SK-N-MC (cell line): ENCODE measurements around the gene PRKCZ.
A peak's percentile ranks its signal among the peaks of the same experiment; 100 is the strongest.

Experiments
- DNase-seq: peaks from one replicate; pipeline ENCODE4 v3.0.0-alpha.2; 2011; ENCODE audit warnings: low read depth, low spot score
- H3K27ac ChIP-seq: fragments of 200-600 bp; sonication (generic); 2 replicates; pipeline ENCODE4 v1.5.1; 2016; ENCODE audit warnings: mixed run types
- H3K36me3 ChIP-seq: fragments of 200-600 bp; sonication (generic); 2 replicates; pipeline ENCODE4 v1.6.1; 2017; ENCODE audit warnings: antibody characterized with exemption, low read length, mixed read lengths; ENCODE audit not compliant: insufficient read depth
- H3K4me3 ChIP-seq: fragments of 200-600 bp; sonication (generic); 2 replicates; pipeline ENCODE4 v1.5.1; 2016
- H3K9ac ChIP-seq: fragments of 200-600 bp; sonication (generic); 2 replicates; pipeline ENCODE4 v1.8.0; 2017; ENCODE audit warnings: mixed run types, mixed read lengths; ENCODE audit not compliant: insufficient read length
- H3K9me3 ChIP-seq: fragments of 200-600 bp; sonication (generic); 2 replicates; pipeline ENCODE4 v1.6.1; 2017; ENCODE audit warnings: low read depth, mild to moderate bottlenecking, antibody characterized with exemption, low read length, moderate library complexity, mixed read lengths
- EZH2 ChIP-seq: fragments of 200-600 bp; sonication (generic); IDR thresholded peaks from one replicate; pipeline ENCODE4 v1.6.1; 2017; ENCODE audit warnings: antibody characterized with exemption
- FOXP2 ChIP-seq: optimal IDR thresholded peaks from 2 replicates; pipeline ENCODE3; 2011; ENCODE audit warnings: mild to moderate bottlenecking, moderate library complexity; ENCODE audit not compliant: insufficient read depth; ENCODE audit errors: extremely low read length, control extremely low read depth
- POLR2AphosphoS5 ChIP-seq: IDR thresholded peaks from 2 replicates; pipeline ENCODE4 v1.6.1; 2012; ENCODE audit warnings: mild to moderate bottlenecking, low read depth, low read length, borderline replicate concordance

Gene PRKCZ

DNA sequence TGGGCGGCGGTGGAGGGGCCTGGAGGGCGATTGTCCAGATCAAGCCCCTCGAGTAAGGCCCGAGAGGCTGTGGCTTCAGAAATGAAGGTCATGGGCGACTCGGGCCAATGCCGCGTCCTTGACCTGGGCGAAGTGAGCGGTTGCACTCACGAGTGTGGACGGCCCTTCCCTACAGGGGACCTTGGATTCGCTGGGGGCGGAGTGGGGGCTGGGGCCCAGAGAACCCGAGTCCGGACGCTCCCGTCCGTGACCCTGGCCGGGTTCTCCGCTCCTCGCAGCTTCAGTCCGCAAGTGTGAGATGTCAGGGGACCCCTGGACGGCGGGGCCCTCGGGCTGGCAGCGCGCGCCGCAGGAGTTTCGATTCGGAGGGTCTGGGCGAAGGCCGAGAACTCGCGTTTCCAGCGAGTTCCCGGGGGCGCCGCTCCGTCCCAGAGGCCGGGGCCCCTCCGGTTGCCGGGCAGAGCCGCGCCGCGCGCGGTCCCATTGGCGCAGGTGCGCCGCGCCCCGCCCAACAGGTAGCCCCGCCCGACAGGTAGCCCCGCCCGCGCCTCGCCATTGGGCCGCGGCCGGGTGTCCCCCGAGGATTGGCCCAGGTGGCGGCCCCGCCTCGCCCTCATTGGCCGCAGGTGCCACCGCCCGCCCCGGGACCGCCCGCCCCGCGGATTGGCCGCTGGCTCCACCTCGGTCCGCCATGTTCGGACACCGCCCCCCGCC is at the start of gene PRKCZ:
PRKCZ (plus strand) TSS at position 694 of the 714 bp plus-strand sequence. CDS start 220 bp downstream, outside the sequence.
- Histone ChIP-seq H3K27ac (no peak within 1 kb of the TSS), H3K36me3 (no peaks in the 10 kb centered on the region), H3K9me3 (no peaks in the 10 kb centered on the region), H3K9ac (no peak within 1 kb of the TSS), H3K4me3 (peak within 1 kb of the TSS; percentile 72)
- TF ChIP-seq POLR2AphosphoS5 (no peak), FOXP2 (no peak), EZH2 (no peak)
- no peak for DNase-seq

DNA sequence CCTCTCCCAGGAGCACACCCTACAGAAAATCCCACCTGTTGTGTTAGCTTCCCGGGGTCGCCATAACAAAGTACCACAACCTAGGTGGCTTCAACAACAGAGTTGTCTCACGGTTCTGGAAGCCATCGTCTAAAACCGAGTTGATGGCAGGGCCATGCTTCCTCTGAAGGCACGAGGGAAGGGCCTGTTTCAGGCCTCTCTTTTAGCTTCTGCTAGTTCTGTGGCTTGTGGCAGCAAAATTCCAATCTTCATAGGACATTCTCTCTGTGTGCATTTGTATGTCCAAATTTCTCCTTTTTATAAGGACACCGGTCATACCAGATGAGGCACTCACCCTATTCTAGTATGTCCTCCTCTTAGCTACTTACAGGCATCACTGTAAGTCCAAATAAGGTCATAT is 49.8 kb upstream of the PRKCZ start:
- Histone ChIP-seq H3K27ac (no peak overlapping the region), H3K9ac (no peak overlapping the region), H3K36me3 (no peaks in the 10 kb centered on the region), H3K4me3 (no peak overlapping the region), H3K9me3 (no peaks in the 10 kb centered on the region)
- DNase-seq = no peak
- no peak for TF ChIP-seq FOXP2

DNA sequence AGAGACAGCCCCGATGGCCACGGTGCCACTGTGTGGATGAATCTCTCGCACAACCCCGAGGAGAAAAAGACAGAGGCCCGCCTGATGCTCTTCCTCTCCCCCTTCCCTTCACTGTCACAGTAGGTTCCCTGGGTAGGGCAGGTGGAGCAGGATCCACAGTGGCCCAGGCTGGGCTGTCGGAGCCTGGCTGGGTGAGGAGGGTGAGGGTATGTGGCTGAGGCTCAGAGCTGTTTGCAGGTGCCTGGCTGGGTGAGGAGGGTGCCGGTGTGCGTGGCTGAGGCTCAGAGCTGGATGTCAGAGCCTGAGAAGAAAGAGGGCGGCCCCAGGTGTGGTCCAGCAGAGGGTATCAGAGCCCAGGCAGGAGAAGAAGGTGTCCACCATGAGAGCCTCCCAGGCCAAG is 49.4 kb upstream of the PRKCZ start:
- H3K9me3 ChIP-seq = no peaks in the 10 kb centered on the region
- H3K9ac ChIP-seq = no peak overlapping the region
- H3K4me3 ChIP-seq = no peak overlapping the region
- no peaks in the 10 kb centered on the region for H3K36me3 ChIP-seq
- TF ChIP-seq FOXP2 (no peak), EZH2 (no peak), POLR2AphosphoS5 (no peak)
- no peak overlapping the region for H3K27ac ChIP-seq
- no peak for DNase-seq

DNA sequence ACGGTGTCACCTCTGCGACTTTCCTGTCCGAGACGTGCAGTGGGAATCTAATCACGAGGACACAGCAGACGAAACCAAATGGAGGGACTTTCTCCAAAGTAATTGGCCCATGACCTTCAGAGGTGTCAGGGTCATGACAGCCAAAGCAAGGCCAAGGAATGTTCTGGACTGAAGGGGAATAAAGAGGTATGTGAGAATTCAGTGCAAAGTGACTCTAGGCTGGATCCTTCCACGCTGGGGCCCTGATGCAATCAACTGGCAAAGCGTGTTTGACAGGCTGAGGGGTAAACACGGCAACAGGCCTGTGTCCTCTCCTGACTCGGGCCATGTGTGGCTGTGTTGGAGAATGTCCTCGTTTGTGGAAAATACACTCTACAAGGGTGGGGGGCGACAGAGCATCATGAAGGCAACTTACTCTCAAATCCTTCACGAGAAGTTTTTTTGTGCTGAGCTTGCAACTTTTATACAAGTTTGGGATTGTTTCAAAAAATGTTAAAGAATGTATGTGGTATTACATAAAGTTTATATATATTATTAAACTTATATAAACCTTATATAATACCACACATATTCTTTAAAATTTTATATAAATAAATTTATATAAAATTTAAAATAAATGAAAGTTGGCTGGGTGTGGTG is 48.3 kb upstream of the PRKCZ start:
- Histone ChIP-seq H3K9ac (no peak overlapping the region), H3K27ac (no peak overlapping the region), H3K9me3 (no peaks in the 10 kb centered on the region), H3K4me3 (no peak overlapping the region), H3K36me3 (no peaks in the 10 kb centered on the region)
- no peak for DNase-seq
- TF ChIP-seq EZH2 (no peak), POLR2AphosphoS5 (no peak), FOXP2 (no peak)

DNA sequence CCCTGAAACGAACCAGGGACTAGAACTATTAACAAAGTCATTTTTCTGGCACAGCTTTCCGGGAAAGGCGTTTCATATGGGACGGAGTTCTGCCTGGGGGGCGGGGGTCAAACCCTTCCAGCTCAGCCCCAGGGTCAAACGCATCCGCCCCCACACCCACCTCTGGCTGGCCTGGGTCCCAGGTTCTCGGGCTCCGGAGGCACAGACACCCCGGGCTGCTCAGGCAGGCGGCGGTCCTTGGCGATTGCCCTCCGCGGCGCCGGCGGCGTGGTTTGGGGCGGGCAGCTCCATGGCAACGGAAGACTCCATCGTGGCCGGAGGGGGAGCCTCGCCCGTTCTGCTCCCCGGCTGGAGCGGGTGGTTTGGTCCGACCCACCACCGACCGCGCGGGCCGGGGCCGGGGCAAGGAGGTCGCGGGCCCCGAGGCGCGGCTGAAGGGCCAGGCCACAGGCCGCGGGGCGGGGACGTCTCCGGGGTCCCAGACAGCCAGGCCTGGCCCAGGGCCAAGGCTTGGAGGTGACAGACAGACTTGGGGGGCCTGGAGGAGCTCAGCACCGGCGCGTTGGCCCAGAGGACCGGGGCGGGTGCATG is 46.6 kb upstream of the PRKCZ start, which contains the start of gene CFAP74:
CFAP74 (minus strand) TSS at position 246 of the 591 bp plus-strand sequence. CDS start 12,830 bp downstream, outside the sequence.
- DNase-seq = no peak
- Histone ChIP-seq H3K36me3 (no peaks in the 10 kb centered on the region), H3K9ac (no peak within 1 kb of the TSS), H3K9me3 (no peaks in the 10 kb centered on the region), H3K27ac (no peak within 1 kb of the TSS), H3K4me3 (no peak within 1 kb of the TSS)
- TF ChIP-seq EZH2 (no peak), POLR2AphosphoS5 (no peak), FOXP2 (no peak)

DNA sequence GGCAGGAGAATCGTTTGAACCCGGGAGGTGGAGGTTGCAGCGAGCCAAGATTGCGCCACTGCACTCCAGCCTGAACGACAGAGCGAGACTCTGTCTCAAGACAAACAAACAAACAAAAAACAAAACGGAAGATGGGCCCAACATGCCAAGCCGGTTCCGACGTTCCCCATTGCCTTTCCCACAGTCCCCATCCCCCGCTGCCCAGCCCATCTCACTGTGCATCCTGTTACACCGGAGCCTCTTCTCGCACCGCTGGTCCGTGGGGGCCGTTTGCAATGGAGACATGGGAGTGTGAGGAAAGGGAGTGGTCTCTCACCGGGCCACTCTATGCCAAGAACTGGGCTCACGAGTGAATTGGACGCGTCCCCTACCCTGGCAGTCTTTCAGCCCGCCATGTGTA is 45.4 kb upstream of the PRKCZ start:
- DNase-seq = no peak
- no peaks in the 10 kb centered on the region for H3K9me3 ChIP-seq
- no peaks in the 10 kb centered on the region for H3K36me3 ChIP-seq
- no peak for TF ChIP-seq POLR2AphosphoS5
- TF ChIP-seq FOXP2 = no peak
- no peak for TF ChIP-seq EZH2
- H3K27ac ChIP-seq = no peak overlapping the region
- H3K9ac ChIP-seq = no peak overlapping the region
- H3K4me3 ChIP-seq = no peak overlapping the region

DNA sequence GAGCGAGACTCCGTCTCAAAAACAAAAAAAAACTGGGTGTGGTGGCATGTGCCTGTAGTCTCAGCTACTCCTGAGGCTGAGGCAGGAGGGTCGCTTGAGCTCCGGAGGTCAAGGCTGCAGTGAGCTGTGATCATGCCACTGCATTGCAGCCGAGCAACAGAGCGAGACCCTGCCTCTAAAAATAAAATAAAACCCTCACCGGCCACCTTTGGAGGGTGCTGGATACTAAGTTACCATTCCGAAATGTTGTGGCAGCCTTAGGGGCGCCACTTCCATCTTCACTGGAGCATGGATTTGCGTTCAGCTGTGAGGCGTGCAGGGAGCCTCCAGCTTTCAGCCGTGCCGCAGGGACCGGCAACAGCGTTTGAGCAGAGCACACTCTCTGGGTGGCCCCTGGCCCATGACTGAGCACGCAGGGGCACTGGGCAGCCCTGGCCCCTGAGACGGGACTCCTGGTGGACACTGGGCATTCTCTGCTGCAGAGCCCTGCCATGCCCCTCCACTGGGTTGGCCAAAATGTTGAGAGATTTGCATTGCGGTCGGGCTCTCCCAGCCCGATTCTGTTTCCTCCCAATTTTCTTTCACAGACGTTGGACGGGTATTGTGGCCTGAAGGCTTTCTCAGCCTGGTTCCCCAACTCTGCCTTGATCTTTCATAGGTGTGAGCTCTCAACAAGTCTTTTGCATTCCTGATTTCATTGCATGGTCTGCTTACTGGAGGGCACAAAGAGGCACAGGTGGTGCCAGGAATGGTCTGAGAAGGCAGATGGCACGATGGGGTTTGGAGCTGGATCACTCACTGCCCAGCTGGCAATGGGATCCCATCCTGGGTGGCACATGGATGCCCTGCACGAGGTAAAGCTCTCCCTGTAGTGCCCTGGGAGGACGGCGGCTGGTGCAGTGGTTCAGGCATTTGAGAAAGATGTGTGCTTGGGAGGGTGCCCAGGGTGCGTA is 40.8 kb upstream of the PRKCZ start:
- no peak overlapping the region for H3K9ac ChIP-seq
- DNase-seq = no peak
- TF ChIP-seq FOXP2 (no peak), EZH2 (no peak), POLR2AphosphoS5 (no peak)
- no peak overlapping the region for H3K27ac ChIP-seq
- no peaks in the 10 kb centered on the region for H3K36me3 ChIP-seq
- H3K4me3 ChIP-seq = no peak overlapping the region
- no peaks in the 10 kb centered on the region for H3K9me3 ChIP-seq

DNA sequence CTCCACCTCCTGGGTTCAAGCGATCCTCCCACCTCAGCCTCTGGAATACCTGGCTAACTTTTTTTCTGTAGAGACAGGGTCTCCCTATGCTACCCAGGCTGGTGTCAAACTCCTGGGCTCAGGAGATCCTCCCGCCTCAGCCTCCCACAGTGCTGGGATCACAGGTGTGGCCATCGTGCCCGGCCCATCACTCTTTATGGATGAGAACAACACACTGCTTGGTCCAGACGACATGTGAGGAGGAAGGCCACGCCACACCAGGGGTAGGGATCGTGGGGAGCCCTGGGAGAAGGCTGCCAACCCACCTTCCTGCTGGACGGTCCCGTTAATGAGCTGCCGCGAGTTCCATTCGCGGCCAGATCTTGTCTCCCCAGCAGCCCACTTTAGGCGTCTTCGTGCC is 36.0 kb upstream of the PRKCZ start:
- no peak for TF ChIP-seq POLR2AphosphoS5
- no peak for TF ChIP-seq EZH2
- no peak for TF ChIP-seq FOXP2
- Histone ChIP-seq H3K27ac (no peak overlapping the region), H3K9ac (no peak overlapping the region), H3K36me3 (no peaks in the 10 kb centered on the region), H3K9me3 (no peaks in the 10 kb centered on the region), H3K4me3 (no peak overlapping the region)
- DNase-seq = no peak
